ENCODE data around the gene PROZ.

The PROZ gene

GRCh38 chr13:113121183-113121927, 37.1 kb upstream of the PROZ start:
- H3K27me3 ChIP-seq (ENCODE audit: control insufficient read depth, insufficient read depth, low read length), result no peaks in the 10 kb centered on the region

GRCh38 chr13:113121928-113122471, 36.4 kb upstream of the PROZ start:
- Histone ChIP-seq H3K27ac (ENCODE audit: low read depth, low read length) (no peak overlapping the region), H3K27me3 (ENCODE audit: control insufficient read depth, insufficient read depth, low read length) (no peaks in the 10 kb centered on the region), H3K4me1 (ENCODE audit: control insufficient read depth, insufficient read depth, low read length) (no peaks in the 10 kb centered on the region; the same call in 1 of the 2 replicates), H3K4me3 (ENCODE audit: low read depth, low read length) (no peak overlapping the region), H3K9me3 (ENCODE audit: control insufficient read depth, insufficient read depth, low read length) (no peaks in the 10 kb centered on the region), H3K36me3 (ENCODE audit: control insufficient read depth, insufficient read depth, low read length) (no peaks in the 10 kb centered on the region), H3K9ac (ENCODE audit: low read depth, low read length) (no peak overlapping the region)

More at GRCh38 chr13:113121183-113121927, 37.1 kb upstream of the PROZ start:
- H3K36me3 ChIP-seq (ENCODE audit: control insufficient read depth, insufficient read depth, low read length), result no peaks in the 10 kb centered on the region
- H3K27ac ChIP-seq (ENCODE audit: low read depth, low read length), result no peak overlapping the region
- H3K9me3 ChIP-seq (ENCODE audit: control insufficient read depth, insufficient read depth, low read length), result no peaks in the 10 kb centered on the region
- no peak overlapping the region for H3K4me3 ChIP-seq (ENCODE audit: low read depth, low read length)
- H3K9ac ChIP-seq (ENCODE audit: low read depth, low read length), result no peak overlapping the region
- H3K4me1 ChIP-seq (ENCODE audit: control insufficient read depth, insufficient read depth, low read length), result no peaks in the 10 kb centered on the region; the same call in 1 of the 2 replicates

- Histone ChIP-seq H3K9me3 (ENCODE audit: control insufficient read depth, insufficient read depth, low read length) (no peaks in the 10 kb centered on the region), H3K36me3 (ENCODE audit: control insufficient read depth, insufficient read depth, low read length) (no peaks in the 10 kb centered on the region), H3K27me3 (ENCODE audit: control insufficient read depth, insufficient read depth, low read length) (no peaks in the 10 kb centered on the region), H3K4me1 (ENCODE audit: control insufficient read depth, insufficient read depth, low read length) (no peaks in the 10 kb centered on the region; the same call in 1 of the 2 replicates), H3K4me3 (ENCODE audit: low read depth, low read length) (no peak within 1 kb of the TSS), H3K27ac (ENCODE audit: low read depth, low read length) (no peak within 1 kb of the TSS), H3K9ac (ENCODE audit: low read depth, low read length) (no peak within 1 kb of the TSS)
Observed at GRCh38 chr13:113122550-113123225, 35.8 kb upstream of the PROZ start, which contains the start of gene F10. F10 (plus strand) TSS chr13:113122799; CDS start chr13:113122856, 57 bp downstream.

GRCh38 chr13:113123226-113124201, 34.9 kb upstream of the PROZ start:
- Histone ChIP-seq H3K27ac (ENCODE audit: low read depth, low read length) (no peak overlapping the region), H3K27me3 (ENCODE audit: control insufficient read depth, insufficient read depth, low read length) (no peaks in the 10 kb centered on the region), H3K36me3 (ENCODE audit: control insufficient read depth, insufficient read depth, low read length) (no peaks in the 10 kb centered on the region), H3K9me3 (ENCODE audit: control insufficient read depth, insufficient read depth, low read length) (no peaks in the 10 kb centered on the region), H3K4me1 (ENCODE audit: control insufficient read depth, insufficient read depth, low read length) (no peaks in the 10 kb centered on the region; the same call in 1 of the 2 replicates), H3K4me3 (ENCODE audit: low read depth, low read length) (no peak overlapping the region), H3K9ac (ENCODE audit: low read depth, low read length) (no peak overlapping the region)

- Histone ChIP-seq H3K36me3 (ENCODE audit: control insufficient read depth, insufficient read depth, low read length) (no peaks in the 10 kb centered on the region), H3K4me3 (ENCODE audit: low read depth, low read length) (no peak overlapping the region), H3K4me1 (ENCODE audit: control insufficient read depth, insufficient read depth, low read length) (no peaks in the 10 kb centered on the region; the same call in 1 of the 2 replicates), H3K9me3 (ENCODE audit: control insufficient read depth, insufficient read depth, low read length) (no peaks in the 10 kb centered on the region), H3K27me3 (ENCODE audit: control insufficient read depth, insufficient read depth, low read length) (no peaks in the 10 kb centered on the region), H3K9ac (ENCODE audit: low read depth, low read length) (no peak overlapping the region), H3K27ac (ENCODE audit: low read depth, low read length) (no peak overlapping the region)
Observed at GRCh38 chr13:113124211-113124970, 34.1 kb upstream of the PROZ start.

- Histone ChIP-seq H3K4me3 (ENCODE audit: low read depth, low read length) (no peak overlapping the region), H3K4me1 (ENCODE audit: control insufficient read depth, insufficient read depth, low read length) (no peaks in the 10 kb centered on the region; the same call in 1 of the 2 replicates), H3K27ac (ENCODE audit: low read depth, low read length) (no peak overlapping the region), H3K27me3 (ENCODE audit: control insufficient read depth, insufficient read depth, low read length) (no peaks in the 10 kb centered on the region), H3K9me3 (ENCODE audit: control insufficient read depth, insufficient read depth, low read length) (no peaks in the 10 kb centered on the region), H3K9ac (ENCODE audit: low read depth, low read length) (no peak overlapping the region), H3K36me3 (ENCODE audit: control insufficient read depth, insufficient read depth, low read length) (no peaks in the 10 kb centered on the region)
Observed at GRCh38 chr13:113125506-113126264, 32.8 kb upstream of the PROZ start.

- H3K4me3 ChIP-seq (ENCODE audit: low read depth, low read length), result no peak overlapping the region
- H3K36me3 ChIP-seq (ENCODE audit: control insufficient read depth, insufficient read depth, low read length), result no peaks in the 10 kb centered on the region
- no peaks in the 10 kb centered on the region; the same call in 1 of the 2 replicates for H3K4me1 ChIP-seq (ENCODE audit: control insufficient read depth, insufficient read depth, low read length)
- no peaks in the 10 kb centered on the region for H3K27me3 ChIP-seq (ENCODE audit: control insufficient read depth, insufficient read depth, low read length)
- H3K9me3 ChIP-seq (ENCODE audit: control insufficient read depth, insufficient read depth, low read length), result no peaks in the 10 kb centered on the region
- no peak overlapping the region for H3K27ac ChIP-seq (ENCODE audit: low read depth, low read length)
- no peak overlapping the region for H3K9ac ChIP-seq (ENCODE audit: low read depth, low read length)
Observed at GRCh38 chr13:113126265-113127150, 31.9 kb upstream of the PROZ start.

GRCh38 chr13:113129480-113129879, 29.0 kb upstream of the PROZ start:
- no peaks in the 10 kb centered on the region for H3K36me3 ChIP-seq (ENCODE audit: control insufficient read depth, insufficient read depth, low read length)
- no peaks in the 10 kb centered on the region for H3K4me1 ChIP-seq (ENCODE audit: control insufficient read depth, insufficient read depth, low read length)
- no peak overlapping the region for H3K9ac ChIP-seq (ENCODE audit: low read depth, low read length)
- no peak overlapping the region for H3K4me3 ChIP-seq (ENCODE audit: low read depth, low read length)
- H3K27ac ChIP-seq (ENCODE audit: low read depth, low read length), result no peak overlapping the region
- no peaks in the 10 kb centered on the region for H3K27me3 ChIP-seq (ENCODE audit: control insufficient read depth, insufficient read depth, low read length)
- no peaks in the 10 kb centered on the region for H3K9me3 ChIP-seq (ENCODE audit: control insufficient read depth, insufficient read depth, low read length)
